Effector memory CD4-positive, alpha-beta T cell (primary cell): ENCODE data around the gene PRKAG2.

Experiments used
- DNase-seq, 3 donors: peaks; one replicate each; pipeline ENCODE4 v3.0.0-alpha.2; 2020
- H3K27ac ChIP-seq: 2 replicates; pipeline ENCODE4 v1.7.0; 2013; ENCODE audit warnings: mild to moderate bottlenecking, low read length, moderate library complexity; ENCODE audit not compliant: insufficient read depth, poor library complexity, severe bottlenecking
- H3K27me3 ChIP-seq: replicated peaks from 2 replicates; pipeline ENCODE4 v1.7.0; 2013; ENCODE audit warnings: mild to moderate bottlenecking, low read length; ENCODE audit not compliant: insufficient read depth, control insufficient read depth, poor library complexity, severe bottlenecking
- H3K36me3 ChIP-seq: 2 replicates; pipeline ENCODE4 v1.7.0; 2013; ENCODE audit warnings: mild to moderate bottlenecking, low read length, moderate library complexity; ENCODE audit not compliant: control insufficient read depth, insufficient read depth
- H3K4me1 ChIP-seq: 2 replicates; pipeline ENCODE4 v1.7.0; 2013; ENCODE audit warnings: low read length, mild to moderate bottlenecking; ENCODE audit not compliant: control insufficient read depth, insufficient read depth, poor library complexity, severe bottlenecking
- H3K4me3 ChIP-seq: 2 replicates; pipeline ENCODE4 v1.7.0; 2013; ENCODE audit warnings: low read length, low read depth, mild to moderate bottlenecking; ENCODE audit not compliant: insufficient read depth, poor library complexity, severe bottlenecking
- H3K9me3 ChIP-seq: 2 replicates; pipeline ENCODE4 v1.7.0; 2013; ENCODE audit warnings: mild to moderate bottlenecking, low read length, moderate library complexity; ENCODE audit not compliant: control insufficient read depth

PRKAG2 gene

DNA sequence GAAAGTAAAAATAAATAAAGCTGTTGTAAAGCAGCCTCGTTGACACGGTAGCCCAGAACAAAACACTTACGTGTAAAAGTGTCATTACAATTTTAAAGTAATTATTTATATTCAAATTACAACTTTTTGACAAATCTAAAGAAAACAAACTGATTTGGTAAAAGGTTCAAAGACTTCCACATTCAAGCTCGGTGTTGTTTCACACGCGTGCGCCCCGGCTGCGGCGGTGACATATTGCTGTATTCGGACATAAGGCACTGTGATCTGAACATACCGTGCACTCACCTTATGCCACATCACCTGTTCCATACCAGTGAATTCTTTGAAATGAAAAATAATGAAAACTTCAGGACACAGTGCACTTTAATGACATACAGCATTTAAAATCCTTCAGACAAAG, 320.3 kb downstream of the PRKAG2 start:
- DNase-seq: no peak
- no peak overlapping the region for H3K4me3 ChIP-seq

DNA sequence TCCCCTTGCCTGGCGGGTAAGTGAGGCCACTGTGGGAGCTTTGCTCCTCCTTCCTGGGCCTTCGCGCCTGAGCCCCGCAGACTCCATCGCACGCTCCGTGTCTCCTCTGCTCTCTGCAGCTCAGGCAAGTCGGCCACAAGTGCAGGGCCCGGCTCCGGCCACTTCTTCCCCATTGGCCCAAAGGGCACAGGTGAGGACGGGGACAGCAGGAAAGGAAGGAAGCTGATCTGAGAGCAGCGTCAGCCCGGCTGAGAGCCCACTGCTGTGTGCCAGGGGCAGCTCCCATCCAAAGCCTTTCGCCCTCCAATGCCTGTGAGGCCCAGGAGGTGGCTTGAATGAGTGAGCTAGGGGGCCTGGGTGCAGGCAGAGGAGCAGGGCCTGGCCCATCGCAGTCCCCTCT, 323.6 kb downstream of the PRKAG2 start:
- Histone ChIP-seq H3K4me3 (no peak overlapping the region), H3K4me1 (no peaks in the 10 kb centered on the region), H3K9me3 (no peaks in the 10 kb centered on the region), H3K27ac (no peak overlapping the region), H3K27me3 (no peaks in the 10 kb centered on the region), H3K36me3 (peaks cover 5% of the 10 kb centered on the region)
- no peak for DNase-seq

More for the DNA sequence above, 320.3 kb downstream of the PRKAG2 start:
- H3K4me1 ChIP-seq: no peaks in the 10 kb centered on the region
- H3K27ac ChIP-seq: no peak overlapping the region
- H3K36me3 ChIP-seq: peaks cover 17% of the 10 kb centered on the region
- H3K9me3 ChIP-seq: no peaks in the 10 kb centered on the region
- no peaks in the 10 kb centered on the region for H3K27me3 ChIP-seq

DNA sequence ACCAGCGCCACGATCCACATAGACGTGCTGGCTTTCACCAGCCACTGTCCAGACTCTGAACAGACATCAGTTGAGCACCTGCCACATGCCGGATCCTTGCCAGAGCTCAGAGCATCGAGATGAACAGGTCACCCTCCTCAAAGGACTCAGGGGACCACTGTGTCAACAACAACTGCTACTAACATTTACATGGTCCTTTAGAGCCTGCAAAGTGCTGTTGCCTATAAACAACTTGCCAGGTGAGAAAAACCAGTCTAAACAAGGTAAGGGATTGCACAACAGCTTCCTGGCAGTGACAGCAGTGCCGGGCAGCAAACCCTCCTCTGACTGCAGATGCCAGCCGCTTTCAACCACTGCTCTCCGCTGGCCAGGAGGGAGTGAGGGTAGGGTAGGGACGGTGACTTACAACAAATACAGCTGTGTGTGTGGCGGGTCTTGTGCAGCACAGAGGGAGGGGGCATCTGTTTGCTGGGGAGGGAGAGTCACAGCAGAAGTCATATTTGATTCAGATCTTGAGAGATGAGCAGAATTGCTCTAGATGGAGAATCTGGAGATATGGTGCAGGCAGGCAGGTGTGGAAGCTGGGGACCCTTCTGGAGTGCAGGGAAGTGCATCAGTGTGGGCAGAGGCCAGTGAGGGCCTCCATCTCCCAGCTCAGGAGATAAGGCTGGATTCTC, 324.4 kb downstream of the PRKAG2 start:
- Histone ChIP-seq H3K36me3 (no peaks in the 10 kb centered on the region), H3K27ac (no peak overlapping the region), H3K4me3 (no peak overlapping the region), H3K9me3 (no peaks in the 10 kb centered on the region), H3K4me1 (no peaks in the 10 kb centered on the region), H3K27me3 (no peaks in the 10 kb centered on the region)
- no peak for DNase-seq

- no peaks in the 10 kb centered on the region for H3K27me3 ChIP-seq
- H3K27ac ChIP-seq: no peak overlapping the region
- no peaks in the 10 kb centered on the region for H3K4me1 ChIP-seq
- no peaks in the 10 kb centered on the region for H3K36me3 ChIP-seq
- no peak for DNase-seq
- no peaks in the 10 kb centered on the region for H3K9me3 ChIP-seq
- H3K4me3 ChIP-seq: no peak overlapping the region
Observed at GRCh38 chr7:151551820-151552219, 325.1 kb downstream of the PRKAG2 start.

GRCh38 chr7:151550656-151551286, 326.1 kb downstream of the PRKAG2 start:
- Histone ChIP-seq H3K4me3 (no peak overlapping the region), H3K9me3 (no peaks in the 10 kb centered on the region), H3K36me3 (no peaks in the 10 kb centered on the region), H3K27me3 (no peaks in the 10 kb centered on the region), H3K4me1 (no peaks in the 10 kb centered on the region), H3K27ac (no peak overlapping the region)
- DNase-seq: no peak

DNA sequence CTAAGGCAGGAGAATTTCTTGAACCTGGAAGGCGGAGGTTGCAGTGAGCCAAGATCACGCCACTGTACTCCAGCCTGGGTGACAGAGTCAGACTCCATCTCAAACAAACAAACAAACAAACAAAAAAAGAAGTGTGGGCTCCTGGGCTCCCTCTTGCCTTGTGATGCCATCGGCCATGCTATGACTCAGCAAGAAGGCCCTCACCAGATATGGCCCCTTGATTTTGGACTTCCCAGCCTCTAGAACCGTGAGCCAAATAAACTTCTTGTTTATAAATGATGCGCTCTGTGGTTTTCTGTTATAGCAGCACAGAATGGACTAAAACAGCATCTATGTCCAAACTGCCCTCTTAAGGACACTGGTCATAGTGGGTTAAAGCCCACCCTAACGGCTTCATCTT, 327.3 kb downstream of the PRKAG2 start:
- Histone ChIP-seq H3K9me3 (no peaks in the 10 kb centered on the region), H3K27me3 (no peaks in the 10 kb centered on the region), H3K27ac (no peak overlapping the region), H3K4me1 (no peaks in the 10 kb centered on the region), H3K4me3 (no peak overlapping the region), H3K36me3 (no peaks in the 10 kb centered on the region)
- DNase-seq: no peak

DNA sequence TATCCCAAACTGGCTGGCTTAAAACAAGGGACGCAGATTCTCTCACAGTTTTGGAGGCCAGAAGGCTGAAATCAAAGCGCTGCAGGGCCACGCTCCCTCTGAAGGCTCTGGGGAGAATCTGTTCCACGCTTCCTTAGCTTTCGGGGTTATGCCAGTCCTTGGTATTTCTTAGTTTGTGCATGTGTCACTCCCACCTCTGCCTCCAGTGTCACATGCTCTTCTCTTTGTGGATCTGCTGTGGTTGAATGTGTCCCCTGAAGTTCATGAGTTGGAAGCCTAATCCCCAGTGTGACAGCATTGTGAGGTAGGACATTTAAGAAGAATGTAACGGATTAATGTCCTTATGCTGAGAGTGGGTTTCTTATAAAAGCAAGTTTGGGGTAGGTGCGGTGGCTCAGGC, 327.8 kb downstream of the PRKAG2 start:
- no peak overlapping the region for H3K27ac ChIP-seq
- no peaks in the 10 kb centered on the region for H3K27me3 ChIP-seq
- no peak for DNase-seq

DNA sequence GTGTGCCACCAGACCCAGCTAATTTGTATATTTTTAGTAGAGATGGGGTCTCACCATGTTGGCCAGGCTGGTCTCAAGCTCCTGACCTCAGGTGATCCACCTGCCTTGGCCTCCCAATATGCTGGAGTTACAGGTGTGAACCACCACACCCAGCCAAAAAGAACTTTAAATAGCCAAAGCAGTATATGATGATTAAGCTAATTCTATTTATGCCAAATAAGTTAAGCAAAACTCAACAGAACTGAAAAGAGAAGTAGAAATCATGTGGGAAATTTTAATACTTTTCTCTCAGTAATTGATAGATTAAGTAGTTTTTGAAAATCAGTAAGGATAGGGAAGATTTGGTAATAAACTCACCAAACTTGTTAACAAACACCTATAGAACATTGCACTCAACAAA, 332.7 kb downstream of the PRKAG2 start:
- no peaks in the 10 kb centered on the region for H3K36me3 ChIP-seq
- H3K4me3 ChIP-seq: no peak overlapping the region
- H3K9me3 ChIP-seq: no peaks in the 10 kb centered on the region
- DNase-seq: no peak
- no peaks in the 10 kb centered on the region for H3K4me1 ChIP-seq
- no peak overlapping the region for H3K27ac ChIP-seq
- no peaks in the 10 kb centered on the region for H3K27me3 ChIP-seq

More for the DNA sequence above, 327.8 kb downstream of the PRKAG2 start:
- Histone ChIP-seq H3K4me3 (no peak overlapping the region), H3K36me3 (no peaks in the 10 kb centered on the region), H3K4me1 (no peaks in the 10 kb centered on the region), H3K9me3 (no peaks in the 10 kb centered on the region)

GRCh38 chr7:151542606-151543130, 334.2 kb downstream of the PRKAG2 start:
- H3K36me3 ChIP-seq: no peaks in the 10 kb centered on the region
- no peaks in the 10 kb centered on the region for H3K9me3 ChIP-seq
- no peaks in the 10 kb centered on the region for H3K27me3 ChIP-seq
- no peak for DNase-seq
- H3K27ac ChIP-seq: no peak overlapping the region
- H3K4me1 ChIP-seq: no peaks in the 10 kb centered on the region
- no peak overlapping the region for H3K4me3 ChIP-seq

GRCh38 chr7:151541709-151542499, 335.0 kb downstream of the PRKAG2 start:
- Histone ChIP-seq H3K4me1 (no peaks in the 10 kb centered on the region), H3K36me3 (no peaks in the 10 kb centered on the region), H3K9me3 (no peaks in the 10 kb centered on the region), H3K27ac (no peak overlapping the region), H3K4me3 (no peak overlapping the region), H3K27me3 (no peaks in the 10 kb centered on the region)
- no peak for DNase-seq
